Natural killer cell (primary cell): ENCODE results near the gene TMOD4. TPM values are rescaled to one million over a fixed set of nuclear protein-coding genes. Genes with fewer than 3 reads are reported as not detected.

Experiments used
- ATAC-seq, 3 donors: fragments of 150-1000 bp in 2 of 3; fragments of 200-7000 bp in 1 of 3; cut with Tn5 transposase; 1 replicate in 1 of 3; 2 replicates in 2 of 3; pipeline ENCODE4 v1.10.0; 2021; ENCODE audit warnings: mild to moderate bottlenecking in 2 of 3, moderate library complexity in 2 of 3
- DNase-seq, 2 donors: peaks; one replicate each; pipeline versions ENCODE4 v3.0.0 to v3.0.0-alpha.2; 2013 to 2021; ENCODE audit warnings: mixed read lengths in 1 of 2
- H3K27ac ChIP-seq: one replicate; pipeline ENCODE4 v1.5.1; 2013; ENCODE audit warnings: mild to moderate bottlenecking, low read length
- H3K27me3 ChIP-seq: one replicate; pipeline ENCODE4 v1.6.1; 2013; ENCODE audit warnings: low read length; ENCODE audit not compliant: control insufficient read depth, insufficient read depth
- H3K36me3 ChIP-seq: one replicate; pipeline ENCODE4 v1.6.1; 2013; ENCODE audit warnings: low read length; ENCODE audit not compliant: control insufficient read depth, insufficient read depth
- H3K4me1 ChIP-seq: one replicate; pipeline ENCODE4 v1.6.1; 2013; ENCODE audit warnings: low read length; ENCODE audit not compliant: control insufficient read depth, insufficient read depth
- H3K4me3 ChIP-seq: one replicate; pipeline ENCODE4 v1.5.1; 2013; ENCODE audit warnings: low read length
- H3K9me3 ChIP-seq: one replicate; pipeline ENCODE4 v1.6.1; 2013; ENCODE audit warnings: low read length; ENCODE audit not compliant: control insufficient read depth, insufficient read depth
- H3K27ac Mint-ChIP-seq, 2 donors: one replicate each; pipeline ENCODE4 v1.8.0; 2022; ENCODE audit warnings: mild to moderate bottlenecking in 2 of 2, mixed read lengths in 2 of 2, moderate library complexity in 1 of 2
- H3K27me3 Mint-ChIP-seq, 2 donors: one replicate each; pipeline ENCODE4 v1.8.0; 2022; ENCODE audit warnings: low read depth in 2 of 2, mixed read lengths in 2 of 2
- H3K36me3 Mint-ChIP-seq: one replicate; pipeline ENCODE4 v1.8.0; 2022; ENCODE audit warnings: mixed read lengths
- H3K4me1 Mint-ChIP-seq, 2 donors: one replicate each; pipeline ENCODE4 v1.8.0; 2022; ENCODE audit warnings: mixed read lengths in 2 of 2
- H3K4me3 Mint-ChIP-seq: one replicate; pipeline ENCODE4 v1.8.0; 2022; ENCODE audit warnings: mild to moderate bottlenecking, moderate library complexity, mixed read lengths
- H3K9me3 Mint-ChIP-seq, 2 donors: one replicate each; pipeline ENCODE4 v1.8.0; 2022; ENCODE audit warnings: mixed read lengths in 2 of 2
- WGBS: methylation state at CpG from one replicate; pipeline ENCODE4 v1.1.7; 2013; ENCODE audit warnings: missing lambda C conversion rate; ENCODE audit not compliant: insufficient coverage; 5-methylcytosine and 5-hydroxymethylcytosine counted together
- intact Hi-C: fragments of 100-400 bp; cut with micrococcal nuclease; formaldehyde crosslinking; loops from one replicate; pipeline ENCODE4 v1.14.2; 2022
- total RNA-seq, 4 donors: library from RNA; stranded (reverse); fragments of 120-200 nt in 1 of 4; gene quantifications; one replicate each; pipeline versions ENCODE4 v1.2.3 to v1.2.4, GENCODE V29; 2013 to 2022
- TF ChIP-seq, protein P1 (sequence below): fragments of 200-600 bp; IDR thresholded peaks from one replicate; pipeline ENCODE4 v1.8.0; 2022; ENCODE audit warnings: antibody characterized with exemption

Gene TMOD4
- total RNA-seq, 3 donors from 2014 or later (not counting 1 experiment from before 2014, with no cell fraction given): 2.6 to 3.8 TPM; not detected in 1

GRCh38 chr1:151142411-151143056 is 33.2 kb downstream of the TMOD4 start:
- H3K27me3 Mint-ChIP-seq: peaks cover 0 to 5% of the 10 kb centered on the region in 2 donors
- no peak overlapping the region for H3K4me3 ChIP-seq
- no peak overlapping the region for H3K4me3 Mint-ChIP-seq
- TF ChIP-seq, protein P1, sequence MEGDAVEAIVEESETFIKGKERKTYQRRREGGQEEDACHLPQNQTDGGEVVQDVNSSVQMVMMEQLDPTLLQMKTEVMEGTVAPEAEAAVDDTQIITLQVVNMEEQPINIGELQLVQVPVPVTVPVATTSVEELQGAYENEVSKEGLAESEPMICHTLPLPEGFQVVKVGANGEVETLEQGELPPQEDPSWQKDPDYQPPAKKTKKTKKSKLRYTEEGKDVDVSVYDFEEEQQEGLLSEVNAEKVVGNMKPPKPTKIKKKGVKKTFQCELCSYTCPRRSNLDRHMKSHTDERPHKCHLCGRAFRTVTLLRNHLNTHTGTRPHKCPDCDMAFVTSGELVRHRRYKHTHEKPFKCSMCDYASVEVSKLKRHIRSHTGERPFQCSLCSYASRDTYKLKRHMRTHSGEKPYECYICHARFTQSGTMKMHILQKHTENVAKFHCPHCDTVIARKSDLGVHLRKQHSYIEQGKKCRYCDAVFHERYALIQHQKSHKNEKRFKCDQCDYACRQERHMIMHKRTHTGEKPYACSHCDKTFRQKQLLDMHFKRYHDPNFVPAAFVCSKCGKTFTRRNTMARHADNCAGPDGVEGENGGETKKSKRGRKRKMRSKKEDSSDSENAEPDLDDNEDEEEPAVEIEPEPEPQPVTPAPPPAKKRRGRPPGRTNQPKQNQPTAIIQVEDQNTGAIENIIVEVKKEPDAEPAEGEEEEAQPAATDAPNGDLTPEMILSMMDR: no peak
- intact Hi-C loops: no loop called here
- no peaks in the 10 kb centered on the region for H3K36me3 Mint-ChIP-seq
- WGBS: 46% methylated on average over 4 of the region's 5 CpGs
- DNase-seq (no peak), ATAC-seq (no peak)
- H3K27ac Mint-ChIP-seq: no peak overlapping the region
- H3K4me1 ChIP-seq: peaks cover 18% of the 10 kb centered on the region
- no peaks in the 10 kb centered on the region for H3K9me3 Mint-ChIP-seq
- H3K36me3 ChIP-seq: no peaks in the 10 kb centered on the region
- peaks cover 7% of the 10 kb centered on the region for H3K27me3 ChIP-seq
- H3K27ac ChIP-seq: no peak overlapping the region
- H3K4me1 Mint-ChIP-seq: peaks cover 9 to 25% of the 10 kb centered on the region in 2 donors
- H3K9me3 ChIP-seq: no peaks in the 10 kb centered on the region

- H3K27ac Mint-ChIP-seq: no peak overlapping the region
- TF ChIP-seq, protein P1: no peak
- Histone ChIP-seq H3K9me3 (no peaks in the 10 kb centered on the region), H3K27me3 (no peaks in the 10 kb centered on the region), H3K4me3 (no peak overlapping the region), H3K4me1 (no peaks in the 10 kb centered on the region), H3K36me3 (no peaks in the 10 kb centered on the region), H3K27ac (no peak overlapping the region)
- DNase-seq (no peak), ATAC-seq (no peak)
- intact Hi-C loops: no loop called here
- H3K9me3 Mint-ChIP-seq: no peaks in the 10 kb centered on the region
- no peaks in the 10 kb centered on the region for H3K27me3 Mint-ChIP-seq
- no peaks in the 10 kb centered on the region for H3K36me3 Mint-ChIP-seq
- H3K4me3 Mint-ChIP-seq: no peak overlapping the region
- H3K4me1 Mint-ChIP-seq: peaks cover 0 to 7% of the 10 kb centered on the region in 2 donors
- WGBS: 95% methylated on average over 7 of the region's 7 CpGs
Measured at GRCh38 chr1:151137789-151138188, 38.0 kb downstream of the TMOD4 start.

- Mint-ChIP-seq H3K4me1 (peaks cover 9 to 19% of the 10 kb centered on the region in 2 donors), H3K27ac (no peak overlapping the region), H3K4me3 (no peak overlapping the region), H3K36me3 (no peaks in the 10 kb centered on the region), H3K9me3 (no peaks in the 10 kb centered on the region), H3K27me3 (no peaks in the 10 kb centered on the region)
- Histone ChIP-seq H3K27me3 (no peaks in the 10 kb centered on the region), H3K27ac (no peak overlapping the region), H3K36me3 (no peaks in the 10 kb centered on the region), H3K4me1 (peaks cover 14% of the 10 kb centered on the region), H3K9me3 (no peaks in the 10 kb centered on the region), H3K4me3 (no peak overlapping the region)
- ATAC-seq (no peak), DNase-seq (no peak)
- intact Hi-C loops: no loop called here
- TF ChIP-seq, protein P1: no peak
- WGBS: 92% methylated on average over 10 of the region's 12 CpGs
Measured at GRCh38 chr1:151135433-151136385, 40.1 kb downstream of the TMOD4 start.
